ENCODE results near the gene STX17. TPM values are rescaled to one million over a fixed set of nuclear protein-coding genes. Genes with fewer than 3 reads are reported as not detected.

STX17 gene
- total RNA-seq, 1 experiment from 2014 or later = 24.6 TPM

DNA sequence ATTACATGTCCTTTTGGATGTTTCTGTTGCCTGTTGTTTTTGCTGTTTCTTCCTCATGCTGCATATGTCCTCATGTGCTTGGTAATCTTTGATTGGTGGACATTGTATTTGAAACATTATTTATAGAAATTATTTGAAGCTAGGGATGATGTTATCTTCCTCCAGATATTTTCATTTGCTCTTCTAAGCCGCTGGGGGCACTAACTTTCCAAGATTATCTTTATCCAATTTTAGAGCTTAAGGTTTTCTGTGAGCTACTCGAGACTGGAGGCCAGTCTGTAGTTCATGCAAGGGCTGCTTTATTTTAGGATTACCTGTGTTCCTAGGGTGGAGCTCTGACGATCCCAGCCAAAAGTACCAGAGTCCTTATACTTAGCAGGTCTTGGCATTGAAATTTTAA is 40.9 kb downstream of the STX17 start:
- Histone ChIP-seq H2AFZ (ENCODE audit: low read depth, low read length, poor library complexity, severe bottlenecking) (no peak overlapping the region), H3K4me1 (ENCODE audit: control insufficient read depth in 1 of 2, insufficient read depth in 2 of 2, low read length in 2 of 2) (no peaks in the 10 kb centered on the region), H3K9me2 (ENCODE audit: insufficient read depth) (no peaks in the 10 kb centered on the region), H4K20me1 (ENCODE audit: insufficient read depth) (no peaks in the 10 kb centered on the region), H3K79me2 (ENCODE audit: insufficient read depth, low read length) (no peaks in the 10 kb centered on the region), H3K9me3 (ENCODE audit: control insufficient read depth in 1 of 2, insufficient read depth in 1 of 2, low read depth in 1 of 2, low read length in 2 of 2) (no peaks in the 10 kb centered on the region), H3K9ac (ENCODE audit: low read length) (no peak overlapping the region), H3K36me3 (ENCODE audit: control insufficient read depth in 1 of 2, insufficient read depth in 2 of 2, low read length in 2 of 2) (no peaks in the 10 kb centered on the region), H3K4me2 (ENCODE audit: low read length) (no peak overlapping the region), H3K27me3 (ENCODE audit: insufficient read depth, low read length) (no peaks in the 10 kb centered on the region), H3K4me3 (replicated peaks in 1 of 2; ENCODE audit: low read depth in 1 of 2, low read length in 2 of 2) (no peak overlapping the region), H3K27ac (ENCODE audit: low read depth, low read length) (no peak overlapping the region)
- ChIA-PET POLR2A (interaction anchor here (1.4 kb wide), 1 partner anchor 10 kb away, joined by 3 read pairs; no protein-coding TSS in a partner anchor), RAD21 (ENCODE audit: low non-redundant PET in 1 of 2, low total read pairs in 2 of 2, uncharacterized antibody in 2 of 2, unreplicated experiment in 2 of 2) (no interaction called here), CTCF (no interaction called here)
- no peak for ATAC-seq
- TF ChIP-seq EGR1 (IDR thresholded peaks at IDR 0.05; ENCODE audit: low read depth) (no peak), SP1 (IDR thresholded peaks at IDR 0.05; ENCODE audit: low read depth) (no peak), JUND (IDR thresholded peaks at IDR 0.05) (no peak), TCF7L2 (IDR thresholded peaks at IDR 0.05; ENCODE audit: borderline replicate concordance, extremely low read depth, insufficient read depth, insufficient read length) (no peak), CBX3 (IDR thresholded peaks at IDR 0.05; ENCODE audit: low read depth) (no peak), ZFX (IDR thresholded peaks at IDR 0.05) (no peak), ZNF274 (IDR thresholded peaks at IDR 0.05; ENCODE audit: low read depth, low read length) (no peak), CEBPB (IDR thresholded peaks at IDR 0.05; ENCODE audit: low read depth) (no peak), SIN3A (IDR thresholded peaks at IDR 0.05; ENCODE audit: low read depth) (no peak), SRF (IDR thresholded peaks at IDR 0.05; ENCODE audit: low read depth) (no peak)
- TF ChIP-seq, protein P1, sequence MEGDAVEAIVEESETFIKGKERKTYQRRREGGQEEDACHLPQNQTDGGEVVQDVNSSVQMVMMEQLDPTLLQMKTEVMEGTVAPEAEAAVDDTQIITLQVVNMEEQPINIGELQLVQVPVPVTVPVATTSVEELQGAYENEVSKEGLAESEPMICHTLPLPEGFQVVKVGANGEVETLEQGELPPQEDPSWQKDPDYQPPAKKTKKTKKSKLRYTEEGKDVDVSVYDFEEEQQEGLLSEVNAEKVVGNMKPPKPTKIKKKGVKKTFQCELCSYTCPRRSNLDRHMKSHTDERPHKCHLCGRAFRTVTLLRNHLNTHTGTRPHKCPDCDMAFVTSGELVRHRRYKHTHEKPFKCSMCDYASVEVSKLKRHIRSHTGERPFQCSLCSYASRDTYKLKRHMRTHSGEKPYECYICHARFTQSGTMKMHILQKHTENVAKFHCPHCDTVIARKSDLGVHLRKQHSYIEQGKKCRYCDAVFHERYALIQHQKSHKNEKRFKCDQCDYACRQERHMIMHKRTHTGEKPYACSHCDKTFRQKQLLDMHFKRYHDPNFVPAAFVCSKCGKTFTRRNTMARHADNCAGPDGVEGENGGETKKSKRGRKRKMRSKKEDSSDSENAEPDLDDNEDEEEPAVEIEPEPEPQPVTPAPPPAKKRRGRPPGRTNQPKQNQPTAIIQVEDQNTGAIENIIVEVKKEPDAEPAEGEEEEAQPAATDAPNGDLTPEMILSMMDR (IDR thresholded peaks at IDR 0.05 in 2 of 3, conservative IDR thresholded peaks at IDR 0.05 in 1 of 3; ENCODE audit: borderline replicate concordance in 1 of 3, insufficient read depth in 1 of 3, low read depth in 2 of 3, low read length in 2 of 3) = no peak
- TF ChIP-seq, protein P2, sequence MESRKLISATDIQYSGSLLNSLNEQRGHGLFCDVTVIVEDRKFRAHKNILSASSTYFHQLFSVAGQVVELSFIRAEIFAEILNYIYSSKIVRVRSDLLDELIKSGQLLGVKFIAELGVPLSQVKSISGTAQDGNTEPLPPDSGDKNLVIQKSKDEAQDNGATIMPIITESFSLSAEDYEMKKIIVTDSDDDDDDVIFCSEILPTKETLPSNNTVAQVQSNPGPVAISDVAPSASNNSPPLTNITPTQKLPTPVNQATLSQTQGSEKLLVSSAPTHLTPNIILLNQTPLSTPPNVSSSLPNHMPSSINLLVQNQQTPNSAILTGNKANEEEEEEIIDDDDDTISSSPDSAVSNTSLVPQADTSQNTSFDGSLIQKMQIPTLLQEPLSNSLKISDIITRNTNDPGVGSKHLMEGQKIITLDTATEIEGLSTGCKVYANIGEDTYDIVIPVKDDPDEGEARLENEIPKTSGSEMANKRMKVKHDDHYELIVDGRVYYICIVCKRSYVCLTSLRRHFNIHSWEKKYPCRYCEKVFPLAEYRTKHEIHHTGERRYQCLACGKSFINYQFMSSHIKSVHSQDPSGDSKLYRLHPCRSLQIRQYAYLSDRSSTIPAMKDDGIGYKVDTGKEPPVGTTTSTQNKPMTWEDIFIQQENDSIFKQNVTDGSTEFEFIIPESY (IDR thresholded peaks at IDR 0.05; ENCODE audit: extremely low read depth, insufficient replicate concordance, low read length) = no peak
- TF ChIP-seq, protein P3, sequence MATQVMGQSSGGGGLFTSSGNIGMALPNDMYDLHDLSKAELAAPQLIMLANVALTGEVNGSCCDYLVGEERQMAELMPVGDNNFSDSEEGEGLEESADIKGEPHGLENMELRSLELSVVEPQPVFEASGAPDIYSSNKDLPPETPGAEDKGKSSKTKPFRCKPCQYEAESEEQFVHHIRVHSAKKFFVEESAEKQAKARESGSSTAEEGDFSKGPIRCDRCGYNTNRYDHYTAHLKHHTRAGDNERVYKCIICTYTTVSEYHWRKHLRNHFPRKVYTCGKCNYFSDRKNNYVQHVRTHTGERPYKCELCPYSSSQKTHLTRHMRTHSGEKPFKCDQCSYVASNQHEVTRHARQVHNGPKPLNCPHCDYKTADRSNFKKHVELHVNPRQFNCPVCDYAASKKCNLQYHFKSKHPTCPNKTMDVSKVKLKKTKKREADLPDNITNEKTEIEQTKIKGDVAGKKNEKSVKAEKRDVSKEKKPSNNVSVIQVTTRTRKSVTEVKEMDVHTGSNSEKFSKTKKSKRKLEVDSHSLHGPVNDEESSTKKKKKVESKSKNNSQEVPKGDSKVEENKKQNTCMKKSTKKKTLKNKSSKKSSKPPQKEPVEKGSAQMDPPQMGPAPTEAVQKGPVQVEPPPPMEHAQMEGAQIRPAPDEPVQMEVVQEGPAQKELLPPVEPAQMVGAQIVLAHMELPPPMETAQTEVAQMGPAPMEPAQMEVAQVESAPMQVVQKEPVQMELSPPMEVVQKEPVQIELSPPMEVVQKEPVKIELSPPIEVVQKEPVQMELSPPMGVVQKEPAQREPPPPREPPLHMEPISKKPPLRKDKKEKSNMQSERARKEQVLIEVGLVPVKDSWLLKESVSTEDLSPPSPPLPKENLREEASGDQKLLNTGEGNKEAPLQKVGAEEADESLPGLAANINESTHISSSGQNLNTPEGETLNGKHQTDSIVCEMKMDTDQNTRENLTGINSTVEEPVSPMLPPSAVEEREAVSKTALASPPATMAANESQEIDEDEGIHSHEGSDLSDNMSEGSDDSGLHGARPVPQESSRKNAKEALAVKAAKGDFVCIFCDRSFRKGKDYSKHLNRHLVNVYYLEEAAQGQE (IDR thresholded peaks at IDR 0.05; ENCODE audit: low read depth) = no peak
- BruUV-seq (replicated peaks) = no TSS peak
- no peak for DNase-seq (ENCODE audit: low read depth, low spot score)
- intact Hi-C loops (cut with micrococcal nuclease) = no loop called here
